ENCODE measurements around the gene GRB10.

DNA sequence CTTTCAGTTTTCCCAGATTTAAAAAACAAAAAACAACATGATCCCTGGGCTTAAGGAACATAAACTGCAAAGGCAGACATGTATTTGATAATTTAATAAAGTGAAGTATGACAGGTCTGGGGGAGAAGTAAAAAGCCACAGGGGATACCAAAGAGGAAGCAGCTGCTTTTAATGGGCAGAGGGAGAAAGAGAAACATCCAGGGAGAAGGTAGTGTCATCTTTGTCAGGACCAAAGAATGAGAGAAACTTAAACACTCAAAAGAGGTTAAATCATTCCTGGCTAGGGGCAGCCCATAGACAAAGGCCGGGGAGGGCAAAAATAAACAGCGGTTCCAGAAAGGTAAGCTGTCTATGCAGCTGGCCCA, 94.5 kb downstream of the GRB10 start:
- no peak for TF ChIP-seq POLR2A (IDR thresholded peaks at IDR 0.05)
- TF ChIP-seq, protein P1, sequence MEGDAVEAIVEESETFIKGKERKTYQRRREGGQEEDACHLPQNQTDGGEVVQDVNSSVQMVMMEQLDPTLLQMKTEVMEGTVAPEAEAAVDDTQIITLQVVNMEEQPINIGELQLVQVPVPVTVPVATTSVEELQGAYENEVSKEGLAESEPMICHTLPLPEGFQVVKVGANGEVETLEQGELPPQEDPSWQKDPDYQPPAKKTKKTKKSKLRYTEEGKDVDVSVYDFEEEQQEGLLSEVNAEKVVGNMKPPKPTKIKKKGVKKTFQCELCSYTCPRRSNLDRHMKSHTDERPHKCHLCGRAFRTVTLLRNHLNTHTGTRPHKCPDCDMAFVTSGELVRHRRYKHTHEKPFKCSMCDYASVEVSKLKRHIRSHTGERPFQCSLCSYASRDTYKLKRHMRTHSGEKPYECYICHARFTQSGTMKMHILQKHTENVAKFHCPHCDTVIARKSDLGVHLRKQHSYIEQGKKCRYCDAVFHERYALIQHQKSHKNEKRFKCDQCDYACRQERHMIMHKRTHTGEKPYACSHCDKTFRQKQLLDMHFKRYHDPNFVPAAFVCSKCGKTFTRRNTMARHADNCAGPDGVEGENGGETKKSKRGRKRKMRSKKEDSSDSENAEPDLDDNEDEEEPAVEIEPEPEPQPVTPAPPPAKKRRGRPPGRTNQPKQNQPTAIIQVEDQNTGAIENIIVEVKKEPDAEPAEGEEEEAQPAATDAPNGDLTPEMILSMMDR (IDR thresholded peaks at IDR 0.05) = no peak
